Measurements from ENCODE around the gene CHRND. TPM values are rescaled to one million over a fixed set of nuclear protein-coding genes. Genes with fewer than 3 reads are reported as not detected.

Gene CHRND
- total and polyA plus RNA-seq, 2 experiments from 2014 or later: 0.10 to 0.11 TPM

DNA sequence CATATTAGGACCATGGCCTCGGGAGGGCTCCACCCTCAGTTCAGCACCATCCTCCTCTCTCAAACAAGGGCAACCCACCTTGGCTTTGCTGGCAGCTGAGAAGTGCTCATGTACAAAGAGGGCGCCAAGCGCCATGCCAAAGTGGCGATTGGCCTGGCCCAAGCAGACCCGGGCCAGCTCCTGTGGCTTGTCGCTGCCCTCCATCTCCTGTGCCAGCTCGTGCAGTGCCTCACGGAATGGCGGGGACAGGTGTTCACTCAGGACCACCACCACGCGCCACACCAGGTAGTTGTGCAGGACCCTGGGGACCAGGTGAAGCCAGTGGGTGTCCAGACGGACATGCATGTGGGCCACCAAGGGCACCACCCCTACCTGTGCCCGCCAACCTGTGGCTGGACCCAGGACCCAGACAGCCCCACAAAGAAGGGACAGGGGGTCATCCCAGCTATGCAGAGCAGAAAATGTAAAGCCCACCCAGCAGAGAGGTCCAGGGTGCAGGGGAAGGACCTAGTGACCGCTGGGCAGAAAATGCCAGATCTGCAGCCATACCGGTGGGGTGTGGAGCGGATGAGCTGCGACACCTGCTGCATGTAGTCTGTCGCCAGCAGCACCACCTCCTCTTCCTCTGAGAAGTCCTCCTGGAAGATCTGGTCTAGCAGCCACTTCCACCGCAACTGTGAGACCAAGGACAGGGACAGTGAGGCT is 41.9 kb upstream of the CHRND start:
- peaks cover 56% of the 10 kb centered on the region for H3K27me3 Mint-ChIP-seq (ENCODE audit: insufficient read depth, low read depth, poor library complexity)
- no peaks in the 10 kb centered on the region for H3K36me3 ChIP-seq (ENCODE audit: insufficient read depth)
- H3K4me2 ChIP-seq: no peak overlapping the region
- H3K4me1 Mint-ChIP-seq: peaks cover 12% of the 10 kb centered on the region
- no peak overlapping the region for H3K27ac ChIP-seq (ENCODE audit: low read depth)
- H4K20me1 ChIP-seq (replicated peaks; ENCODE audit: insufficient read depth): no peaks in the 10 kb centered on the region
- H3K9me2 ChIP-seq (ENCODE audit: insufficient read depth): no peaks in the 10 kb centered on the region
- no peak overlapping the region for H2AFZ ChIP-seq
- DNase-seq (ENCODE audit: low spot score): no peak
- ATAC-seq: no peak
- no peak overlapping the region for H3K4me3 ChIP-seq
- no peaks in the 10 kb centered on the region for H3K79me2 ChIP-seq (replicated peaks; ENCODE audit: insufficient read depth)
- H3K27me3 ChIP-seq (ENCODE audit: insufficient read depth): peaks cover 57% of the 10 kb centered on the region
- no peak overlapping the region for H3K4me3 Mint-ChIP-seq
- TF ChIP-seq STAT1 (IDR thresholded peaks at IDR 0.05; ENCODE audit: unreplicated experiment): no peak
- TF ChIP-seq REST (IDR thresholded peaks at IDR 0.05; ENCODE audit: unreplicated experiment): no peak
- no peak for TF ChIP-seq CTCF (conservative IDR thresholded peaks at IDR 0.05; ENCODE audit: low read depth in 2 of 2)
- 0 out of 2 replicates have a peak, but pooled peaks cover 5% of the 10 kb centered on the region for H3F3A ChIP-seq (replicated peaks; ENCODE audit: low read depth)
- no peak overlapping the region for H3K27ac Mint-ChIP-seq
- no peaks in the 10 kb centered on the region for H3K9me3 Mint-ChIP-seq
- H3K4me1 ChIP-seq (ENCODE audit: insufficient read depth): peaks cover 10% of the 10 kb centered on the region
- H3K36me3 Mint-ChIP-seq (ENCODE audit: low read depth): no peaks in the 10 kb centered on the region; the same call in 2 of the 3 replicates

DNA sequence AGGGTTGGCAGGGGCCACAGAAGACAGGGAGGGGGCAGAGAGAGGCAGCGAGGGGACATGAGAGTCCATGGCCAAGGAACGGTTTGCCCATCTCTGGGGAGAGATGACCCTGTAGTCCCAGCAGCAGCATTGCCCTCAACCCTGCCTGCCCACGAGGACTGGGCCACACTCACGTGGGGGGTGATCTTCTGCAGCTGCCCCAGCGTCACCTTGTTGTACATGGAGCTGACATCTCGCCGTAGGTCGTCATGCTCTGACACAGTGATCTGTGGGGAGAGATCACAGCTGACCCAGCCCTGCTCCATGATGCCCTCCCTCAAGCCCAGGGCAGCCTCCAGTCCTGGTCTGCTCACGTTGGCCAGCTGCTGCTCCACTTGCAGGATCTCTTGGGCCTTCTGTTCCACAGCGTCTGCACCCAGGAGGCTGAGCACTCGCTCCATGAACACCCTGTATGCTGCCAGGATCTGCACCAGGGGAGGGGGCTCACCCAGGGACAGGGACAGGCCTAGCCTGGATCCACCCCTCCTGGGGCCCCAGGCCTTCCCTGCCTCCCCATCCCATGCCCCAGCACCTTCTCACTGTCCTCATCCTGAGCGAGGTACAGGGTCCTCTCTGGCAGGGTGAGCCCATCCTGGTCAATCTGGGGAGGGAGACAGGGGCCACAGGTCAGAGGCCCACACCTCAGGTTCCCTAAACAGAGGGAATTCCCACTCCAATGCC is 41.2 kb upstream of the CHRND start:
- Histone ChIP-seq H3K27me3 (ENCODE audit: insufficient read depth) (peaks cover 64% of the 10 kb centered on the region), H3K9me2 (ENCODE audit: insufficient read depth) (no peaks in the 10 kb centered on the region), H4K20me1 (replicated peaks; ENCODE audit: insufficient read depth) (no peaks in the 10 kb centered on the region), H3K79me2 (replicated peaks; ENCODE audit: insufficient read depth) (no peaks in the 10 kb centered on the region), H3K4me1 (ENCODE audit: insufficient read depth) (peaks cover 17% of the 10 kb centered on the region), H3K4me2 (peak overlapping the region; percentile 85), H3K36me3 (ENCODE audit: insufficient read depth) (no peaks in the 10 kb centered on the region), H3K27ac (ENCODE audit: low read depth) (no peak overlapping the region), H3F3A (replicated peaks; ENCODE audit: low read depth) (0 out of 2 replicates have a peak, but pooled peaks cover 5% of the 10 kb centered on the region), H2AFZ (no peak overlapping the region), H3K4me3 (peak overlapping the region; percentile 62)
- DNase-seq (ENCODE audit: low spot score): no peak
- H3K36me3 Mint-ChIP-seq (ENCODE audit: low read depth): no peaks in the 10 kb centered on the region; the same call in 2 of the 3 replicates
- peaks cover 58% of the 10 kb centered on the region for H3K27me3 Mint-ChIP-seq (ENCODE audit: insufficient read depth, low read depth, poor library complexity)
- H3K27ac Mint-ChIP-seq: no peak overlapping the region
- no peaks in the 10 kb centered on the region for H3K9me3 Mint-ChIP-seq
- H3K4me3 Mint-ChIP-seq: peak overlapping the region; percentile 68
- ATAC-seq: no peak
- H3K4me1 Mint-ChIP-seq: peaks cover 19% of the 10 kb centered on the region
- TF ChIP-seq STAT1 (IDR thresholded peaks at IDR 0.05; ENCODE audit: unreplicated experiment): no peak
- TF ChIP-seq CTCF (conservative IDR thresholded peaks at IDR 0.05; ENCODE audit: low read depth in 2 of 2): no peak
- no peak for TF ChIP-seq NANOG (IDR thresholded peaks at IDR 0.05; ENCODE audit: borderline replicate concordance)
- no peak for TF ChIP-seq POLR2AphosphoS5 (IDR thresholded peaks at IDR 0.05; ENCODE audit: low read depth)
- TF ChIP-seq EZH2 (IDR thresholded peaks at IDR 0.05; ENCODE audit: low read depth, unreplicated experiment): no peak

All from GM23338 (cell line).